Measurements from ENCODE around the gene RAPGEF2. TPM values are rescaled to one million over a fixed set of nuclear protein-coding genes. Genes with fewer than 3 reads are reported as not detected.

The RAPGEF2 gene
- total and polyA plus RNA-seq, 3 donors from 2014 or later = 18.1 to 51.4 (median 38.9) TPM

DNA sequence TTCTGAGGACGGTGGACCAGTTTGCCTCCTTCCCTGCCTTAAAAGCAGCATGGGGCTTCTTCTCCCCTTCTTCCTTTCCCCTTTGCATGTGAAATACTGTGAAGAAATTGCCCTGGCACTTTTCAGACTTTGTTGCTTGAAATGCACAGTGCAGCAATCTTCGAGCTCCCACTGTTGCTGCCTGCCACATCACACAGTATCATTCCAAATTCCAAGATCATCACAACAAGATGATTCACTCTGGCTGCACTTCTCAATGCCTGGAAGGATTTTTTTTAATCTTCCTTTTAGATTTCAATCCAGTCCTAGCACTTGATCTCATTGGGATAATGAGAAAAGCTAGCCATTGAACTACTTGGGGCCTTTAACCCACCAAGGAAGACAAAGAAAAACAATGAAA is 255.3 kb downstream of the RAPGEF2 start:
- Histone ChIP-seq H3K4me1 (no peaks in the 10 kb centered on the region), H3K27ac (no peak overlapping the region), H3K36me3 (ENCODE audit: low read depth, missing control alignments) (no peaks in the 10 kb centered on the region), H3K4me3 (no peak overlapping the region), H3K27me3 (no peaks in the 10 kb centered on the region), H3K9me3 (no peaks in the 10 kb centered on the region)
- no peak for DNase-seq
- intact Hi-C loops (cut with DNase I; ENCODE audit: low total_unique reads) = no loop called here
- WGBS, 2 donors = 73 to 76% methylated on average over 2 of the region's 2 CpGs
- TF ChIP-seq, protein P1, sequence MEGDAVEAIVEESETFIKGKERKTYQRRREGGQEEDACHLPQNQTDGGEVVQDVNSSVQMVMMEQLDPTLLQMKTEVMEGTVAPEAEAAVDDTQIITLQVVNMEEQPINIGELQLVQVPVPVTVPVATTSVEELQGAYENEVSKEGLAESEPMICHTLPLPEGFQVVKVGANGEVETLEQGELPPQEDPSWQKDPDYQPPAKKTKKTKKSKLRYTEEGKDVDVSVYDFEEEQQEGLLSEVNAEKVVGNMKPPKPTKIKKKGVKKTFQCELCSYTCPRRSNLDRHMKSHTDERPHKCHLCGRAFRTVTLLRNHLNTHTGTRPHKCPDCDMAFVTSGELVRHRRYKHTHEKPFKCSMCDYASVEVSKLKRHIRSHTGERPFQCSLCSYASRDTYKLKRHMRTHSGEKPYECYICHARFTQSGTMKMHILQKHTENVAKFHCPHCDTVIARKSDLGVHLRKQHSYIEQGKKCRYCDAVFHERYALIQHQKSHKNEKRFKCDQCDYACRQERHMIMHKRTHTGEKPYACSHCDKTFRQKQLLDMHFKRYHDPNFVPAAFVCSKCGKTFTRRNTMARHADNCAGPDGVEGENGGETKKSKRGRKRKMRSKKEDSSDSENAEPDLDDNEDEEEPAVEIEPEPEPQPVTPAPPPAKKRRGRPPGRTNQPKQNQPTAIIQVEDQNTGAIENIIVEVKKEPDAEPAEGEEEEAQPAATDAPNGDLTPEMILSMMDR (IDR thresholded peaks at IDR 0.05) = no peak
- TF ChIP-seq POLR2A (IDR thresholded peaks at IDR 0.05) = no peak

DNA sequence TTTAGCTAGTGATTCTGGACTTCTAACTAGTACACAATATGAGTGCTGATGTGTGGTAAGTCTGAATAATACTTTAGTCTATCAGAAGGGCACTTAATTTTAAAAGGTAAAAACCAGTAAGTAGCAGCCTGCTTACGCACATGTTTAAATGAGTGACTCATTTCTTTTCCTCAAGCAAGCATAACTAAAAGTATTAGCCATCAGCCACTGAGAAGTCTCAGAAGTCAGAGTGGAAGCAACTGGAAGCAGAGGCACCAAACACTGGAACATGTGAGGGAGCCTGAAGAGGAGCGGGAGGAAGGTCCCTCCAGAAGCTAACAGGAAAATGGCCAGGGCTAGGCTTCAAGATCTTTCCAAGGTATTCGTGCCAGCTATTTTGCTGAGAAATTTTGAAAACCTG is 257.7 kb downstream of the RAPGEF2 start:
- Histone ChIP-seq H3K27me3 (no peaks in the 10 kb centered on the region), H3K4me1 (no peaks in the 10 kb centered on the region), H3K36me3 (ENCODE audit: low read depth, missing control alignments) (no peaks in the 10 kb centered on the region), H3K27ac (no peak overlapping the region), H3K4me3 (no peak overlapping the region), H3K9me3 (no peaks in the 10 kb centered on the region)
- intact Hi-C loops (cut with DNase I; ENCODE audit: low total_unique reads) = no loop called here
- WGBS, 2 donors = 76 to 86% methylated on average over 3 of the region's 3 CpGs
- TF ChIP-seq, protein P1 (IDR thresholded peaks at IDR 0.05) = no peak
- TF ChIP-seq POLR2A (IDR thresholded peaks at IDR 0.05) = no peak
- no peak for DNase-seq

DNA sequence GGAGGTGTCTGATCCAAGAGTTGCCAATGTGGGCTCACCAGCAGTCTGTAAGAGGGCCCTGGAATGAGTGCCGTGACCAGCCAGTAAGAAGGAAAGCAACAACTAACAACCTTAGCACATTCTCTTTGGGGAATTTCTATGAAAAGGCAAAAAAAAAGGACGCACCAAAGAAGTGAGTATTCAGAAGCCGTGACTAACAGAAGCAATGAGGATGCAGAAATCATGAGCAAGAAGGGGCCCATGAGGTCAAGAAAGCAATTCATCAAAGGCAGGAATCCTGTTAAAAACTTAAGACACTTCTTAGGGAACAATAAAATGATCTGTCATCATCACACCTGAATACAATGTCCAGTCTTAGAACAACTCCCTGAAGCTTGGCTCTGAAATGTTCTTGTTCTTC is 260.5 kb downstream of the RAPGEF2 start:
- Histone ChIP-seq H3K36me3 (ENCODE audit: low read depth, missing control alignments) (no peaks in the 10 kb centered on the region), H3K4me3 (no peak overlapping the region), H3K9me3 (no peaks in the 10 kb centered on the region), H3K27me3 (no peaks in the 10 kb centered on the region), H3K27ac (no peak overlapping the region), H3K4me1 (no peaks in the 10 kb centered on the region)
- WGBS, 2 donors = 94 to 100% methylated on average over 3 of the region's 3 CpGs
- TF ChIP-seq POLR2A (IDR thresholded peaks at IDR 0.05) = no peak
- TF ChIP-seq, protein P1 (IDR thresholded peaks at IDR 0.05) = no peak
- no peak for DNase-seq
- intact Hi-C loops (cut with DNase I; ENCODE audit: low total_unique reads) = no loop called here

DNA sequence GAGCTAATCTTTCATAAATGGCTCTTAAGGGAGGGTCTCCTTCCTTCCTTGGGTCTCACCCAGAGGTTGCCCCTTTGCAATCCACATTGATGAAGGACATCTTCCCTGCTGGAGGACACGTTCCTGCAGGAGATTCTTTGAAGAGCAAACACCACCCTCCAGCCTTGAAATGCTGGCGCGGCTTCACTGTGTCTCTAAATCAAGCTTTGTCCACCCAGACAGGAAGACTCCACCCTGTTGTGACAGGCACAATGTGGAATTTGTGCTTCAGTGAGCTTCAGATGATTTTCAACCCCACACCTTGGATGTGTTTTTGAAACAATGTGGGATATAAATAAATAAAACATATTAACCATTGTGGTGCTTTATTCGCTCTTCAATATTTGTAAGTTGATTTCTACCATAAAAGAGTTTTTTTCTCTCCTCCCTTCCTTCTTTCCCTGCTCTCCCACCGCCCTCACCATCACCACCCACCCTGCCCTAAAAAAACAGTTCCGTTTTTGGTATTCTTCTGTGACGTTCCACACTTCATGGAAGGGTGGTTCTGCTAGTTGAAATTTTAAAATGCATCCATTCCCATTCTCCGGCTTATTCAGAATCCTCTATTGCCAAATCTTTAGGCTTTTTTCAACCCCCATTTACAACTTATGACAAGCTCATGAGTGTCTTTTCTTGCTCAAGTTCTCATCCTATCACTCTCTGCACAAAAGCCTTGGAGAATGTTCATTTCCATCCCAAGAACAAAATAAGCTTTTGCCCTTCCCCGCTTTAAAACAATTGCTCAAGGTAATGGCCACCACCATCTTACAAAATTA is 264.3 kb downstream of the RAPGEF2 start:
- H3K4me3 ChIP-seq = no peak overlapping the region
- H3K27ac ChIP-seq = no peak overlapping the region
- no peak for TF ChIP-seq POLR2A (IDR thresholded peaks at IDR 0.05)
- TF ChIP-seq, protein P1 (IDR thresholded peaks at IDR 0.05) = no peak
- H3K4me1 ChIP-seq = no peaks in the 10 kb centered on the region
- H3K27me3 ChIP-seq = no peaks in the 10 kb centered on the region
- no peaks in the 10 kb centered on the region for H3K9me3 ChIP-seq
- intact Hi-C loops (cut with DNase I; ENCODE audit: low total_unique reads) = no loop called here
- no peaks in the 10 kb centered on the region for H3K36me3 ChIP-seq (ENCODE audit: low read depth, missing control alignments)
- DNase-seq = no peak
- WGBS, 2 donors = 64 to 71% methylated on average over 9 of the region's 9 CpGs

DNA sequence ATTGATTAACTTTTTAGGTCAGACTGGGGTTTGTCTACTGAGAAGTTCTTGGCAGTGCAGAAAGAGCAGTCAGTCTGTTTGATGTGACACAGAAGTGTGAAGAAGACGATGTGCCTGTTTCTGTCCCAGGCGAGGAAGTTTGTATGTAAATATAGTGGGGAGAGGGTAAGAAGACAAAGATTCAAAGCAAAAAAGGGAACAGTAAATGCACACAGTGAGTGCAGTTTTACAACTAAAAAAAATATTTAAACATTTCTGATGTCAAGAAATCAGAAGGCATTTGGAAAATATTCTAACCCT is 264.9 kb downstream of the RAPGEF2 start:
- no peaks in the 10 kb centered on the region for H3K36me3 ChIP-seq (ENCODE audit: low read depth, missing control alignments)
- H3K4me1 ChIP-seq = no peaks in the 10 kb centered on the region
- H3K9me3 ChIP-seq = no peaks in the 10 kb centered on the region
- intact Hi-C loops (cut with DNase I; ENCODE audit: low total_unique reads) = no loop called here
- no peaks in the 10 kb centered on the region for H3K27me3 ChIP-seq
- H3K27ac ChIP-seq = no peak overlapping the region
- TF ChIP-seq, protein P1 (IDR thresholded peaks at IDR 0.05) = no peak
- no peak for TF ChIP-seq POLR2A (IDR thresholded peaks at IDR 0.05)
- DNase-seq = no peak
- 82% methylated on average over 2 of the region's 2 CpGs for WGBS, 2 donors
- no peak overlapping the region for H3K4me3 ChIP-seq

Data from testis (tissue), 3 donors.